HG02759 (cell line): ENCODE results near the gene UBL3.

ENCODE experiments used
- ATAC-seq: cut with Tn5 transposase; IDR thresholded peaks from one replicate; pipeline ENCODE4 v1.9.1; 2021; ENCODE audit warnings: mild to moderate bottlenecking, moderate library complexity; ENCODE audit not compliant: unreplicated experiment

Gene UBL3

DNA sequence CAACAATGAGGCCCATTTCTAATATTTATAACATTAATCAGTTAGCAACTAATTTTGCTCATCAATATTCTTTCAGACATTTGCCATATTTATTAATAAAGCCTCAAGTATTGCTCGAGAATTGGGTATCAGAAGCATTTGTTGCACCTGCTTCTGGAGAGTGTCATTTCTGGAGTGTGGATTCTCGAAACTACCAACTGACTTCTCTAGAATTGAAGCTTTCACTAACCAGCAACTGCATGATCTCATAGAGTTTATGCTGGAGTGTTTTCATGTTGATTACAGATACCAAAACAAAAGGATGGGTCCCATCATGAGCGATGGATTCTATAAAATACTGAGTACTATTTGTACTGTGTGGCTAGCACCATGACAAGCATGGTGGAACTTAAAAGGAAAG lies 133.9 kb downstream of the UBL3 start:
- no peak for ATAC-seq
